Stimulated activated CD8-positive, alpha-beta memory T cell treated with anti-CD3 and anti-CD28 coated beads, Interleukin-4, amount 100 ng/mL, for 4 hours (primary cell): ENCODE measurements around the gene CACNG1.

ENCODE experiments used
- DNase-seq, 2 donors: peaks; one replicate each; pipeline ENCODE4 v3.0.0-alpha.2; 2020; ENCODE audit warnings: low read depth in 2 of 2, low spot score in 1 of 2

CACNG1 gene

GRCh38 chr17:67044016-67044772 lies at the start of gene CACNG1:
Gene CACNG1, plus strand, starts transcription at chr17:67044554. Its CDS starts 107 bp downstream, at chr17:67044661.
- no peak for DNase-seq

GRCh38 chr17:66994930-66995535 lies 49.3 kb upstream of the CACNG1 start:
- DNase-seq, result no peak

- no peak for DNase-seq
These were observed 48.4 kb upstream of the CACNG1 start for GRCh38 chr17:66995944-66996343.

GRCh38 chr17:66996926-66997325 lies 47.4 kb upstream of the CACNG1 start:
- no peak for DNase-seq

- DNase-seq, result no peak
These were observed 41.1 kb upstream of the CACNG1 start for GRCh38 chr17:67003231-67003630.

GRCh38 chr17:67004181-67004580 lies 40.2 kb upstream of the CACNG1 start:
- DNase-seq, result no peak

GRCh38 chr17:67007266-67007665 lies 37.1 kb upstream of the CACNG1 start:
- DNase-seq, result no peak

GRCh38 chr17:67008101-67008500 lies 36.3 kb upstream of the CACNG1 start:
- DNase-seq, result no peak

- no peak for DNase-seq
These were observed 32.7 kb upstream of the CACNG1 start for GRCh38 chr17:67011527-67012175.

GRCh38 chr17:67013891-67014290 lies 30.5 kb upstream of the CACNG1 start:
- no peak for DNase-seq

- no peak for DNase-seq
These were observed 29.4 kb upstream of the CACNG1 start for GRCh38 chr17:67015001-67015400.

GRCh38 chr17:67016039-67016762 lies 28.2 kb upstream of the CACNG1 start:
- no peak for DNase-seq

GRCh38 chr17:67017910-67018309 lies 26.4 kb upstream of the CACNG1 start:
- no peak for DNase-seq

GRCh38 chr17:67018471-67019434 lies 25.6 kb upstream of the CACNG1 start:
- no peak for DNase-seq

- no peak for DNase-seq
These were observed 24.5 kb upstream of the CACNG1 start for GRCh38 chr17:67019809-67020208.

- DNase-seq, result no peak
These were observed 24.0 kb upstream of the CACNG1 start for GRCh38 chr17:67020293-67020766.

GRCh38 chr17:67021196-67021595 lies 23.2 kb upstream of the CACNG1 start:
- DNase-seq, result no peak

- DNase-seq, result no peak
These were observed 22.5 kb upstream of the CACNG1 start for GRCh38 chr17:67021743-67022450.

GRCh38 chr17:67022451-67022810 lies 21.9 kb upstream of the CACNG1 start:
- DNase-seq, result no peak

GRCh38 chr17:67024736-67025135 lies 19.6 kb upstream of the CACNG1 start:
- DNase-seq, result no peak
